Nephron (organoid): ENCODE measurements around the gene NSD1.
A peak's percentile ranks its signal among the peaks of the same experiment; 100 is the strongest.

Source experiments
- H3K27ac Mint-ChIP-seq, 3 experiments: 2 replicates each; pipeline ENCODE4 v1.8.0; 2020; ENCODE audit warnings: mixed read lengths in 3 of 3, mild to moderate bottlenecking in 2 of 3, moderate library complexity in 1 of 3
- H3K27me3 Mint-ChIP-seq: 2 replicates; pipeline ENCODE4 v1.8.0; 2021; ENCODE audit warnings: low read depth, mild to moderate bottlenecking, moderate library complexity, mixed read lengths
- H3K36me3 Mint-ChIP-seq: 2 replicates; pipeline ENCODE4 v1.8.0; 2020; ENCODE audit warnings: low read depth, mixed read lengths
- H3K4me1 Mint-ChIP-seq: 2 replicates; pipeline ENCODE4 v1.8.0; 2020; ENCODE audit warnings: mixed read lengths
- H3K4me3 Mint-ChIP-seq, 3 experiments: 2 replicates each; pipeline ENCODE4 v1.8.0; 2020; ENCODE audit warnings: mild to moderate bottlenecking in 3 of 3, mixed read lengths in 3 of 3, moderate library complexity in 2 of 3
- H3K9me3 Mint-ChIP-seq: 2 replicates; pipeline ENCODE4 v1.8.0; 2020; ENCODE audit warnings: mixed read lengths
- TF ChIP-seq, protein P1 (sequence below), 3 experiments: fragments of 200-600 bp; sonication (generic); IDR thresholded peaks; one replicate each; pipeline ENCODE4 v1.5.0; 2021; ENCODE audit warnings: antibody characterized with exemption in 3 of 3; ENCODE audit not compliant: unreplicated experiment in 3 of 3

Gene NSD1

DNA sequence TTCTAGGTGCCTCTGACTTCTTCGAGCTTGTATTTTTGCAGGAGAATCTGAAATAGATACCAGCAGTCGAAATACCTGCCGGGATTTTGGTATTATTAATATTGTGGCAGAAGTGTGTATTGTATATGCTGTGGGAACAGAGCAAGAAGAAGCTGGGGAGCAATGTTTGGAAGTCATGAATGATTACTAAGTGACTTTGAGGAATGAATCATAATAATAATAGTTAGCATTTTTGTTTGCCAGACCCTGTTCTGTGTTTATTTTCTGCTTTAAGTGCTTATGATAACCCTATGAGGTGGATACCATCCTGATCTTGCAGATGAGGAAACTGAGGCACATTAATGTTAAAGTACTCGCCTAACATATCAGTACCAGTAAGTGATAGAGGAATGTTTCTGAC lies 137.5 kb downstream of the NSD1 start:
- TF ChIP-seq, protein P1, sequence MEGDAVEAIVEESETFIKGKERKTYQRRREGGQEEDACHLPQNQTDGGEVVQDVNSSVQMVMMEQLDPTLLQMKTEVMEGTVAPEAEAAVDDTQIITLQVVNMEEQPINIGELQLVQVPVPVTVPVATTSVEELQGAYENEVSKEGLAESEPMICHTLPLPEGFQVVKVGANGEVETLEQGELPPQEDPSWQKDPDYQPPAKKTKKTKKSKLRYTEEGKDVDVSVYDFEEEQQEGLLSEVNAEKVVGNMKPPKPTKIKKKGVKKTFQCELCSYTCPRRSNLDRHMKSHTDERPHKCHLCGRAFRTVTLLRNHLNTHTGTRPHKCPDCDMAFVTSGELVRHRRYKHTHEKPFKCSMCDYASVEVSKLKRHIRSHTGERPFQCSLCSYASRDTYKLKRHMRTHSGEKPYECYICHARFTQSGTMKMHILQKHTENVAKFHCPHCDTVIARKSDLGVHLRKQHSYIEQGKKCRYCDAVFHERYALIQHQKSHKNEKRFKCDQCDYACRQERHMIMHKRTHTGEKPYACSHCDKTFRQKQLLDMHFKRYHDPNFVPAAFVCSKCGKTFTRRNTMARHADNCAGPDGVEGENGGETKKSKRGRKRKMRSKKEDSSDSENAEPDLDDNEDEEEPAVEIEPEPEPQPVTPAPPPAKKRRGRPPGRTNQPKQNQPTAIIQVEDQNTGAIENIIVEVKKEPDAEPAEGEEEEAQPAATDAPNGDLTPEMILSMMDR (IDR thresholded peaks at IDR 0.05; ENCODE audit: unreplicated experiment in 3 of 3), result no peak
- Mint-ChIP-seq H3K27ac (no peak overlapping the region), H3K9me3 (no peaks in the 10 kb centered on the region), H3K4me1 (no peaks in the 10 kb centered on the region), H3K36me3 (peaks cover 76% of the 10 kb centered on the region), H3K27me3 (no peaks in the 10 kb centered on the region), H3K4me3 (no peak overlapping the region)

DNA sequence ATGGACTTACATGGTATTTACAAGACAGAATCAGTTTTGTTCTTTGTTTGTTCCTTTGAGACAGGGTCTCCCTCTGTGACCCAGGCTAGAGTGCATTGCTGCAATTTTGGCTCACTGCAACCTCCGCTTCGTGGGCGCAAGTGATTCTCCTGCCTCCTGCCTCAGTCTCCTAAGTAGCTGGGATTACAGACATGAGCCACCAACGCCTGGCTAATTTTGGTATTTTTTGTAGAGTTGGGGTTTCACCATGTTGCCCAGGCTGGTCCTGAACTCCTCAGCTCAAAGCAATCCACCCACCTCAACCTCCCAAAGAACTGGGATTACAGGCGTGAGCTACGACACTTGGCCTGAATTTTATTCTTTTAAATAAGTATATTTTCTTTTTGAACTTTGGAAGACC lies 142.3 kb downstream of the NSD1 start:
- Mint-ChIP-seq H3K4me1 (no peaks in the 10 kb centered on the region), H3K27ac (no peak overlapping the region), H3K4me3 (no peak overlapping the region), H3K27me3 (no peaks in the 10 kb centered on the region), H3K9me3 (no peaks in the 10 kb centered on the region), H3K36me3 (peaks cover 75% of the 10 kb centered on the region)
- TF ChIP-seq, protein P1 (IDR thresholded peaks at IDR 0.05; ENCODE audit: unreplicated experiment in 3 of 3), result no peak

DNA sequence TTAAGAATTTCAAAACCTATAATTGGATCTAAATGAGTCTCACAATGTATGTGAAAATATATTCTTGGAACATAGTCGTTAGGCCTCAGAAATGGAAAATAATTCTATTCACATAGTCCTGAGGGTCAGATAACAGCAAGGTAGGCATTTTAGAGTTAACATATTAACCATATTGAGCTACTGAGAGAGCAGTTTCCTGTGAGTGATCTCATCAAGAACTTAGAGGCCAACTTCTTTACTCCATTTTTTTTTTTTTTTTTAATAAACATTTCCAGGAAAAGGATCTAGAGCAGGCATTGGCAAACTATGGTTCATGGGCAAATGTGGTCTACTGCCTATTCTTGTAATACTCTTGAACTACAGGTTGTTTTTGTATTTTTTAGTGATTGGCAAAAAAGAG lies 143.3 kb downstream of the NSD1 start:
- H3K27me3 Mint-ChIP-seq, result no peaks in the 10 kb centered on the region
- TF ChIP-seq, protein P1 (IDR thresholded peaks at IDR 0.05; ENCODE audit: unreplicated experiment in 3 of 3), result no peak
- no peak overlapping the region for H3K4me3 Mint-ChIP-seq
- H3K27ac Mint-ChIP-seq, result peak overlapping the region in 1 of 3 experiments; percentile 53
- no peaks in the 10 kb centered on the region for H3K4me1 Mint-ChIP-seq
- peaks cover 75% of the 10 kb centered on the region for H3K36me3 Mint-ChIP-seq
- no peaks in the 10 kb centered on the region for H3K9me3 Mint-ChIP-seq

DNA sequence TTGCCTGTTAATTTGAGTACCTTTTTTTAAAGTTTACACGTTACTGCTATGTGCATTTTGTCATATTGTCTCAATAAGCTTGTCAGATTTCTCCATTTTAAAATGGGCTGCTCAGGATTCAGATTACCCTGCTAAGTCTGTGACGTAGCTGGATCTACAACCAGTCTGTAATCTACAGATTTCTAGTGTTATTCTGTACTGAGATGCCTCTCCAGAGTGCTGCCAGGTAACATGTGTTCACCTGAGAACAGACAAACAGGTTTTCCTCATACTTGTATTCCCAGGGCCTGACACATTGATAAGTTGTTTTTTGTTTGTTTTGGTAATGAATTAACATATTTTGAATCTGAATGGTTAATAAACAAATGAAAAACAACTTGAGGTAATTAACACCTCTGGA lies 154.6 kb downstream of the NSD1 start:
- peaks cover 57% of the 10 kb centered on the region for H3K36me3 Mint-ChIP-seq
- no peaks in the 10 kb centered on the region for H3K9me3 Mint-ChIP-seq
- H3K27ac Mint-ChIP-seq, result no peak overlapping the region
- TF ChIP-seq, protein P1 (IDR thresholded peaks at IDR 0.05; ENCODE audit: unreplicated experiment in 3 of 3), result no peak
- no peak overlapping the region for H3K4me3 Mint-ChIP-seq
- no peaks in the 10 kb centered on the region for H3K27me3 Mint-ChIP-seq
- no peaks in the 10 kb centered on the region for H3K4me1 Mint-ChIP-seq

DNA sequence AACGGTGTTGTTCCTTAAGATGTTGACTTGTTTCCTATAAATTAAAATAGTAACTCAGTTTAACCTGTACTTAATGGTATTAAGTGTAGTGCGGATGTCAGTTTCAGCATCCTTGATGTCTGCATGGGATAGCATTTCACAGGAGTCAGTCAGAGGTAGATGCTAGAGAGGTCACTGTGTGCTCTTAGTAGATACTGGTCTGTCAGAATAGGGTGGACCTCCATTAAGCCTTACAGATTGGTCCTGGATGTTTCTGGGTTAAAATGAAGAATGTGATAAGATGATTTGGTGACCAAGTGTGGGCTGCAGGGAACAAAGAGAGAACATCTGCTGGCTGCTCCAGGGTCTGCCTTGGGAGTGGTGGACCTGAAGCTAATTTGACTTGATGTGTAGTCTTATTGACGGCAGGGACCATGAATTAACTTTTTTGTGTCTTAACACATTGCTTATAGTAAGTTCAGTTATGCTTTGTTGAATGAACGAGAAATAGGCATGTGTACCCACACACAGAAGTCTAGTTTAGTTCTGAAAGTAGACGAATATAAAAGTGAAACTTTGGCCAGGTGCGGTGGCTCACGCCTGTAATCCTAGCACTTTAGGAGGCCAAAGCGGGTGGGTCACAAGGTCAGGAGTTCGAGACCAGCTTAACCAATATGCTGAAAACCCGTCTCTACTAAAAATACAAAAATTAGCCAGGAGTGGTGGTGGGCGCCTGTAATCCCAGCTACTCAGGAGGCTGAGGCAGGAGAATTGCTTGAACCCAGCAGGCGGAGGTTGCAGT lies 157.4 kb downstream of the NSD1 start:
- no peaks in the 10 kb centered on the region for H3K4me1 Mint-ChIP-seq
- H3K9me3 Mint-ChIP-seq, result no peaks in the 10 kb centered on the region
- H3K4me3 Mint-ChIP-seq, result no peak overlapping the region
- peaks cover 64% of the 10 kb centered on the region for H3K36me3 Mint-ChIP-seq
- TF ChIP-seq, protein P1 (IDR thresholded peaks at IDR 0.05; ENCODE audit: unreplicated experiment in 3 of 3), result no peak
- no peaks in the 10 kb centered on the region for H3K27me3 Mint-ChIP-seq
- no peak overlapping the region for H3K27ac Mint-ChIP-seq

DNA sequence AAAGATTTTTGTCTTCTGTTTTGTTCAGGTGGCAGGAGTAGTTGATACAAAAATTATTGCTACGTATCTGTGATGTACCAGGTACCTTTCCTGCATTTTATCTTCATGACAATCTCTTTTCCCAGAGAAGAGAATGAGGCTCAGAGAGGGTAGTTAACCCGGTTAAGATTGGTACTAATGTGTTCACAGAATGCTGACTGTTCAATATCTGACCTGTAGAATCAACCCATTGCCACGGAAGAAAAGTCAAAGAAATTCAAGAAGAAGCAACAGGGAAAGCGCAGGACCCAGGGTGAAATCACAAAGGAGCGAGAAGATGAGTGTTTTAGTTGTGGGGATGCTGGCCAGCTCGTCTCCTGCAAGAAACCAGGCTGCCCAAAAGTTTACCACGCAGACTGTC lies 158.2 kb downstream of the NSD1 start:
- Mint-ChIP-seq H3K27me3 (no peaks in the 10 kb centered on the region), H3K4me1 (no peaks in the 10 kb centered on the region), H3K4me3 (no peak overlapping the region), H3K27ac (no peak overlapping the region), H3K36me3 (peaks cover 63% of the 10 kb centered on the region), H3K9me3 (no peaks in the 10 kb centered on the region)
- TF ChIP-seq, protein P1 (IDR thresholded peaks at IDR 0.05; ENCODE audit: unreplicated experiment in 3 of 3), result no peak
